Activated B cell treated with CpG ODN at 0.5 μM for 24 hours (primary cell): Measurements from ENCODE around the gene CD84. TPM values are rescaled to one million over a fixed set of nuclear protein-coding genes. Genes with fewer than 3 reads are reported as not detected.
"Not testable (repeated sequence)": the region's sequence is repeated elsewhere in the genome, so short reads cannot be mapped to it uniquely, and the experiment has no call there.

Source experiments
- ATAC-seq: fragments of 200-7000 bp; cut with Tn5 transposase; one replicate; pipeline ENCODE4 v1.10.0; 2021; ENCODE audit warnings: low read depth, mild to moderate bottlenecking, moderate library complexity
- CTCF ChIA-PET: fragments of 350-600 bp; sonication (Branson Sonifier 250); formaldehyde crosslinking; loops from one replicate; lab custom pipeline; 2021; ENCODE audit warnings: antibody characterized with exemption; lab: Charles Lee
- POLR2A ChIA-PET: fragments of 350-600 bp; sonication (Branson Sonifier 250); formaldehyde crosslinking; loops from one replicate; lab custom pipeline; 2021; ENCODE audit warnings: antibody characterized with exemption; lab: Charles Lee
- DNase-seq: peaks from one replicate; pipeline ENCODE4 v3.0.0; 2022
- H3K27ac Mint-ChIP-seq: one replicate; pipeline ENCODE4 v1.8.0; 2020; ENCODE audit warnings: mixed read lengths
- H3K27me3 Mint-ChIP-seq: one replicate; pipeline ENCODE4 v1.8.0; 2021; ENCODE audit warnings: mixed read lengths
- H3K36me3 Mint-ChIP-seq: one replicate; pipeline ENCODE4 v1.8.0; 2021; ENCODE audit warnings: low read depth, mixed read lengths
- H3K4me1 Mint-ChIP-seq: one replicate; pipeline ENCODE4 v1.8.0; 2021; ENCODE audit warnings: mixed read lengths
- H3K4me3 Mint-ChIP-seq: one replicate; pipeline ENCODE4 v1.8.0; 2020; ENCODE audit warnings: mild to moderate bottlenecking, mixed read lengths
- H3K9me3 Mint-ChIP-seq: one replicate; pipeline ENCODE4 v1.8.0; 2020; ENCODE audit warnings: mixed read lengths
- intact Hi-C: fragments of 100-400 bp; cut with micrococcal nuclease; formaldehyde crosslinking; loops from one replicate; pipeline ENCODE4 v1.15.1; 2024
- total RNA-seq: library from RNA; stranded (reverse); gene quantifications from 2 replicates; pipeline ENCODE4 v1.2.3, GENCODE V29; 2022
- TF ChIP-seq, protein P1 (sequence below): fragments of 200-600 bp; IDR thresholded peaks from one replicate; pipeline ENCODE4 v1.8.0; 2022; ENCODE audit warnings: antibody characterized with exemption, mild to moderate bottlenecking

The CD84 gene
- total RNA-seq: 57.5 and 65.5 TPM in 2 replicates

DNA sequence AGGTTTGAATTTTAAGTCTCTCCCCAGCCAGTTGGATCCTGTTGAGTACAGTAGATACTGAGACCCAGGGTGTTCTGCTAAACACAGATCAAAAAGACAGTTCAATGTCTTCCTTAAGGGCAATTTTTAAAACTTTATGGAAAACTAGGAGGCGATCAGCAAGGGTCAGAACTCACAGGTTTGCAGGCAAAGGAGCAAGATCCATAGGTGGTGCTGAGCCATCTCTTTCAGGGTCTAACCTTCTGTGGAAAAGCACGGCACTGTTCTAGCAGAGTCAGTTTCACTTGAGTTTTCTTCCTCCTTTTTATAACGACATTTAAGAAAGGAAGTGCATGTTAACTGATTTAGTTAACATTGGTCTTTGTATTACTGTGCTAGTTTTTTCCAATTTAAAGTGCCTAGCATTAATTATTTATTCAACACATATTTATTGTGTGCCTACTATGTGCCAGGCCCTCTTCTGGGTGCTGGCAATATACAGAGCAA, at the start of gene CD84:
Gene CD84 (minus strand): TSS at position 281 of the 486 bp plus-strand sequence. CDS start 59 bp downstream, at position 222.
- Mint-ChIP-seq H3K9me3 (peaks cover 5% of the 10 kb centered on the region), H3K36me3 (peaks cover 21% of the 10 kb centered on the region), H3K4me3 (peak within 1 kb of the TSS; percentile 91), H3K4me1 (peaks cover 66% of the 10 kb centered on the region), H3K27ac (peak within 1 kb of the TSS; percentile 95), H3K27me3 (no peaks in the 10 kb centered on the region)
- ATAC-seq (peak; percentile 55), DNase-seq (no peak)
- POLR2A ChIA-PET: interaction anchor here (1.1 to 6.2 kb wide), 6 partner anchors 30 to 147 kb away, joined by 3 to 56 read pairs (median 4); no protein-coding TSS in a partner anchor
- TF ChIP-seq, protein P1, sequence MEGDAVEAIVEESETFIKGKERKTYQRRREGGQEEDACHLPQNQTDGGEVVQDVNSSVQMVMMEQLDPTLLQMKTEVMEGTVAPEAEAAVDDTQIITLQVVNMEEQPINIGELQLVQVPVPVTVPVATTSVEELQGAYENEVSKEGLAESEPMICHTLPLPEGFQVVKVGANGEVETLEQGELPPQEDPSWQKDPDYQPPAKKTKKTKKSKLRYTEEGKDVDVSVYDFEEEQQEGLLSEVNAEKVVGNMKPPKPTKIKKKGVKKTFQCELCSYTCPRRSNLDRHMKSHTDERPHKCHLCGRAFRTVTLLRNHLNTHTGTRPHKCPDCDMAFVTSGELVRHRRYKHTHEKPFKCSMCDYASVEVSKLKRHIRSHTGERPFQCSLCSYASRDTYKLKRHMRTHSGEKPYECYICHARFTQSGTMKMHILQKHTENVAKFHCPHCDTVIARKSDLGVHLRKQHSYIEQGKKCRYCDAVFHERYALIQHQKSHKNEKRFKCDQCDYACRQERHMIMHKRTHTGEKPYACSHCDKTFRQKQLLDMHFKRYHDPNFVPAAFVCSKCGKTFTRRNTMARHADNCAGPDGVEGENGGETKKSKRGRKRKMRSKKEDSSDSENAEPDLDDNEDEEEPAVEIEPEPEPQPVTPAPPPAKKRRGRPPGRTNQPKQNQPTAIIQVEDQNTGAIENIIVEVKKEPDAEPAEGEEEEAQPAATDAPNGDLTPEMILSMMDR: no peak
- CTCF ChIA-PET: interaction anchor here (0.5 to 1.6 kb wide), 5 partner anchors 12 to 1162 kb away, joined by 3 to 4 read pairs (median 3); no protein-coding TSS in a partner anchor
- intact Hi-C loops: loop anchor here (2.0 kb wide), 1 partner anchor 38 kb away; no protein-coding TSS in a partner anchor

DNA sequence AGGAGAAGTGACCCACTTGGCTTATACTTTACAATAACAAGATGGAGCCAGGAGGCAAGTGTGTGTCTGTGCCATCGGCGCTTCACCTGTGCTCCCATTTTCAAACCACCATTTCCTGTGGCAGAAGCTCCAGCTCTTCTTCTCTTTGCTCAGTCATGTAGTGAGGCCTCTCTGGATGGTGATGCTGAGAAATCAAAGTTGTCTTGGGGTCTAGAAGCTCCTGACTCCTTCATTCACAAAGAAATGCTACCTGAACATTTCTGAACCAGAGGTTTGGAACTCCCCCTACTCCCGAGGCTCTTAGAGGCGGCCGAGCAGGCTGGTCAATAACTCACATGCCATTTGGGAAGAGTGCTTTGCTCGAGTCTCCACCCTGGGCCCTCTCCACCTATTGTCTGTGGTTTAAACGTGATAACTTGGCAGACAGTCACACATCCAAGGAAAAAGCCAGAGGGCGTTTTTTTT, 49.5 kb upstream of the CD84 start:
- ChIA-PET POLR2A (interaction anchor here (0.6 to 2.4 kb wide), 5 partner anchors 11 to 476 kb away, joined by 3 to 17 read pairs (median 5); partner anchors contain the start of gene SLAMF1), CTCF (interaction anchor here (1.1 to 1.9 kb wide), 5 partner anchors 10 to 47 kb away, joined by 3 to 8 read pairs (median 4); no protein-coding TSS in a partner anchor)
- H3K36me3 Mint-ChIP-seq: peaks cover 84% of the 10 kb centered on the region
- DNase-seq (no peak), ATAC-seq (no peak)
- H3K27ac Mint-ChIP-seq: peak overlapping the region; percentile 21
- intact Hi-C loops: loop anchor here (10.0 kb wide), 1 partner anchor 1614 kb away; no protein-coding TSS in a partner anchor
- TF ChIP-seq, protein P1: no peak
- H3K27me3 Mint-ChIP-seq: no peaks in the 10 kb centered on the region
- no peaks in the 10 kb centered on the region for H3K9me3 Mint-ChIP-seq
- peak overlapping the region; percentile 9 for H3K4me3 Mint-ChIP-seq
- peaks cover 96% of the 10 kb centered on the region for H3K4me1 Mint-ChIP-seq

- not testable (repeated sequence) for H3K9me3 Mint-ChIP-seq, H3K27me3 Mint-ChIP-seq, ATAC-seq, DNase-seq
- intact Hi-C loops: loop anchor here (1.0 to 10.0 kb wide), 3 partner anchors 11 to 1613 kb away; partner anchors contain the start of gene SLAMF1
- Mint-ChIP-seq H3K4me3 (peak overlapping the region; percentile 50), H3K27ac (peak overlapping the region; percentile 83), H3K36me3 (peaks cover 84% of the 10 kb centered on the region), H3K4me1 (peaks cover 96% of the 10 kb centered on the region)
- POLR2A ChIA-PET: interaction anchor here (0.6 to 10.1 kb wide), 8 partner anchors 8 to 161 kb away, joined by 3 to 60 read pairs (median 4); partner anchors contain the start of gene SLAMF1
- CTCF ChIA-PET: interaction anchor here (1.0 to 2.1 kb wide), 3 partner anchors 13 to 47 kb away, joined by 3 to 11 read pairs (median 3); partner anchors contain the start of gene SLAMF1
Observed at GRCh38 chr1:160627677-160628289, 48.5 kb upstream of the CD84 start.

DNA sequence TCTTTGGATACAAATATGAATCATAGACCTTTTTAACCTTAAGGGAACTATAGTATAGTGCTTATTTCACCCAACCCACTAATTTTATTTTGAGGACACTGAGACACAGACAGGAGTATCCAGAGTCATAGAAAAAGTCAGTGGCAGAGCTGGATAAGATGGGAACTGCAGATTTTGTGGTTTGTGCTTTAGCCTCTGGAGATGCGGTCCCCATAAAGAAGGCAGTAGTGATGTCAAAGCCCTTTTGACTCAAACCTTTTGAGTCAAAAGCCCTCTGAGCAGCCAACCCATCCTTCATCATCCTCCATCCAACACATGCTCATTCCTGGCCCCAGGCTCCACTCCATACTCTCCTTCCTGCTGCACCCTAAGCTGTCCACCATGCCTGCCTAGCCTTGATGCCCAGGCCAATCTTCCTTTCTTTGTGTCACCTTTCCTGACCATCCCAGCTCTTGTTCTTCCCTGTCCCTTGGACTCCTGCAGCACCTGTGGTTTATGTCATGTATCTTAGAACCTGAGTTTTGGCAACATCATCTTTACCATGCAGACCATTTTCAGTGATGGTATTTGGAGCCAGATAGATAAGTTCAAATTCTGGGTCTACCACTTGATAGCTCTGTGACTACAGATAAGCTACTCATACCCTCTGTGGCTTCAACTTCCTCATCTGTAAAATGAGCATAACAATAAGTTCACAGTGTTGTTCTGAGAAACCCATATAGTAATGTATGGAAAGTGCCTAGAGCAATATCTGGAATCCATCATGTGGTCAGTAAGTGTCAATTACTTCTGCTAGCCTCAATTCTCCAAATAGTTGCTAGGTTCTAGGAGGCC, 47.4 kb upstream of the CD84 start:
- Mint-ChIP-seq H3K27me3 (no peaks in the 10 kb centered on the region), H3K27ac (peak overlapping the region; percentile 83), H3K4me1 (peaks cover 99% of the 10 kb centered on the region), H3K4me3 (peak overlapping the region; percentile 76), H3K9me3 (no peaks in the 10 kb centered on the region), H3K36me3 (peaks cover 88% of the 10 kb centered on the region)
- intact Hi-C loops: loop anchor here (1.0 to 10.0 kb wide), 3 partner anchors 12 to 1612 kb away; partner anchors contain the start of gene SLAMF1
- ChIA-PET CTCF (interaction anchor here (0.8 to 2.1 kb wide), 5 partner anchors 8 to 76 kb away, joined by 3 to 11 read pairs (median 3); no protein-coding TSS in a partner anchor), POLR2A (interaction anchor here (0.5 to 10.1 kb wide), 9 partner anchors 9 to 160 kb away, joined by 3 to 60 read pairs (median 4); partner anchors contain the start of gene SLAMF1)
- TF ChIP-seq, protein P1: no peak
- ATAC-seq: no peak
- DNase-seq: no peak
